Esophagus squamous epithelium (tissue), 5 donors: ENCODE data around the gene SECISBP2. TPM values are rescaled to one million over a fixed set of nuclear protein-coding genes. Genes with fewer than 3 reads are reported as not detected.

Source experiments
- DNase-seq: peaks from one replicate; lab custom pipeline; 2025; lab: John Stamatoyannopoulos, UW
- H3K27ac ChIP-seq, 4 donors: fragments of 200-600 bp; sonication (generic); one replicate each; pipeline ENCODE4 v1.5.1; 2016 to 2019; ENCODE audit warnings: mild to moderate bottlenecking in 1 of 4
- H3K27me3 ChIP-seq, 4 donors: fragments of 200-600 bp; sonication (generic); 1 replicate in 3 of 4; 2 replicates in 1 of 4; pipeline versions ENCODE4 v1.5.1 to v1.6.0; 2017 to 2021; ENCODE audit warnings: antibody characterized with exemption in 1 of 4
- H3K36me3 ChIP-seq, 3 donors: fragments of 200-600 bp; sonication (generic); one replicate each; pipeline ENCODE4 v1.5.1; 2016 to 2019
- H3K4me1 ChIP-seq, 3 donors: fragments of 200-600 bp; sonication (generic); one replicate each; pipeline ENCODE4 v1.5.1; 2017 to 2019
- H3K4me3 ChIP-seq, 4 donors: fragments of 200-600 bp; sonication (generic); 1 replicate in 3 of 4; 2 replicates in 1 of 4; pipeline ENCODE4 v1.5.1; 2016 to 2019; ENCODE audit warnings: mild to moderate bottlenecking in 2 of 4, moderate library complexity in 1 of 4
- H3K9me3 ChIP-seq, 3 donors: fragments of 200-600 bp; sonication (generic); one replicate each; pipeline ENCODE4 v1.5.1; 2016 to 2019
- CTCF ChIP-seq, 6 experiments: fragments of 450-650 bp in 4 of 6; fragments of 200-600 bp in 2 of 6; sonication (generic) in 2 of 6; IDR thresholded peaks; one replicate each; pipeline ENCODE4 v1.5.1; 2016 to 2019; ENCODE audit warnings: antibody characterized with exemption in 6 of 6, mild to moderate bottlenecking in 4 of 6, moderate library complexity in 4 of 6
- POLR2A ChIP-seq, 4 donors: fragments of 450-650 bp; IDR thresholded peaks; one replicate each; pipeline ENCODE4 v1.6.1; 2017; ENCODE audit warnings: antibody characterized with exemption in 4 of 4, mild to moderate bottlenecking in 4 of 4, moderate library complexity in 3 of 4
- WGBS, 2 donors: methylation state at CpG; one replicate each; pipeline ENCODE4 v1.1.5; 2018; 5-methylcytosine and 5-hydroxymethylcytosine counted together
- intact Hi-C: fragments of 100-400 bp; cut with DNase I; formaldehyde crosslinking; loops from one replicate; pipeline ENCODE4 v1.15.0; 2022
- total RNA-seq, 4 donors: library from RNA; depleted of rRNA; stranded (reverse); fragments of >200 nt; gene quantifications; one replicate each; pipeline ENCODE4 v1.1.0, GENCODE V29; 2016
- donor health status: DM: yes; HTN: yes; CAD: no.

The SECISBP2 gene
- total RNA-seq, 4 donors from 2014 or later, result 23.1 to 50.9 (median 27.7) TPM

GRCh38 chr9:89357331-89358197, 39.3 kb downstream of the SECISBP2 start:
- H3K36me3 ChIP-seq, result peaks cover 8 to 100% (median 57%) of the 10 kb centered on the region in 3 donors
- TF ChIP-seq CTCF (IDR thresholded peaks at IDR 0.05) (no peak), POLR2A (IDR thresholded peaks at IDR 0.05) (no peak)
- H3K4me3 ChIP-seq, result no peak overlapping the region
- peaks cover 0 to 12% (median 0%) of the 10 kb centered on the region in 3 donors for H3K4me1 ChIP-seq
- no peaks in the 10 kb centered on the region for H3K9me3 ChIP-seq
- DNase-seq, result no peak
- intact Hi-C loops, result no loop called here
- H3K27me3 ChIP-seq, result no peaks in the 10 kb centered on the region
- WGBS, 2 donors, result 93 to 100% methylated on average over 3 to 4 of the region's 8 CpGs
- no peak overlapping the region for H3K27ac ChIP-seq

DNA sequence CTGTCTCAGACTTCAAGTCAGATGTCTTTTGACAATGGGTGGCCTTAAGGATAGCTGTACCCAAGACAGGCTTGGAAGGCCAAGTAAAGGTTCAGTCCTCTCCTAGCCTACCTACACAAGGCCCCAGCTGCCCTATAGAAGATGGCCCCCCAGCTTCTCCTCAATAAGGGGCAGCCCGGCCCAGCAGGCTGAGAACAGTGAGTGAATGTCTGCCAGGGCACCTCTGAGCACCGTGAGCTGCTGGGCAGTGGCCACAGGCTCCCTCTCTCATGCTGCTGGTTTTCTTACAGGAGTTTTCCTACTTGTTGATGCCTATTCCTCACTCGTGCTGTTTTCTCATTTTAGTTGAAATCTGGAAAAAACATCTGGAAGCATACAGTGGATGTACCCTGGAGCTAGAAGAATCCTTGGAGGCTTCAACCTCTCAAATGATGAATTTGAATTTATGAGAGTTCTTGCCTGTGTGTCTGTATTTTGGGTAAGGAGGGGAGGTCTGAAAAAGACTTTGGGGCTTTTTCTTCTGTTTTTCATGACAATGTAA, 40.1 kb downstream of the SECISBP2 start:
- intact Hi-C loops, result no loop called here
- H3K27ac ChIP-seq, result peak overlapping the region in 2 of 4 donors; percentile 9 to 32
- H3K9me3 ChIP-seq, result no peaks in the 10 kb centered on the region
- DNase-seq, result no peak
- WGBS, 2 donors, result 75% methylated on average over 2 of the region's 3 CpGs; no CpG with 5 or more reads in 1 of the 2 donors
- no peaks in the 10 kb centered on the region for H3K27me3 ChIP-seq
- H3K4me3 ChIP-seq, result no peak overlapping the region
- peaks cover 8 to 99% (median 59%) of the 10 kb centered on the region in 3 donors for H3K36me3 ChIP-seq
- peaks cover 0 to 12% (median 0%) of the 10 kb centered on the region in 3 donors for H3K4me1 ChIP-seq
- TF ChIP-seq CTCF (IDR thresholded peaks at IDR 0.05), result no peak
- no peak for TF ChIP-seq POLR2A (IDR thresholded peaks at IDR 0.05)

DNA sequence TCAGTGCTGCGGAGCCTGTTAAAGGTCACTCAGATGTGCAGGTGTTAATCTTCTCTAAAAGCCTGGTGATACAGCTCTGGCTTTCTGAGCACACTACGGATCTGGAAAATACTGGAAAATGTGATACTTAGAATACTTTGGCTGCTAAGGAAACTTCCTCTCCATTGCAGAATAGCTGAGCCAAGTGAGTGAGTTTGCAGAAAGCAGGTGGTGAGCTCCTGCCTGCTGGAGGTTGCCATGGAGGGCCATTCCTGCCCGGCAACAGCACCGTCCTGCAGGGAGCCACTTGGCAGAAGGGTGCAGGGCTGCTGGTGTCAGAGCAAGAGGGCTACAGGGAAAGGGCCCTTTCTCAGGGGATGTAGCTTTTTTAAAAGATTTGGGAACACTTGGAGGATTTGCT, 40.7 kb downstream of the SECISBP2 start:
- H3K36me3 ChIP-seq, result peaks cover 8 to 99% (median 58%) of the 10 kb centered on the region in 3 donors
- no peak for DNase-seq

GRCh38 chr9:89359751-89360261, 41.5 kb downstream of the SECISBP2 start:
- no peak for DNase-seq
- no peak overlapping the region for H3K4me3 ChIP-seq
- peaks cover 0 to 19% (median 0%) of the 10 kb centered on the region in 3 donors for H3K4me1 ChIP-seq
- no peaks in the 10 kb centered on the region for H3K27me3 ChIP-seq
- 55% methylated on average over 8 of the region's 8 CpGs for WGBS, 2 donors
- H3K36me3 ChIP-seq, result peaks cover 8 to 93% (median 50%) of the 10 kb centered on the region in 3 donors
- H3K27ac ChIP-seq, result no peak overlapping the region
- intact Hi-C loops, result no loop called here
- no peak for TF ChIP-seq POLR2A (IDR thresholded peaks at IDR 0.05)
- TF ChIP-seq CTCF (IDR thresholded peaks at IDR 0.05), result no peak
- H3K9me3 ChIP-seq, result no peaks in the 10 kb centered on the region

More for the DNA sequence above, 40.7 kb downstream of the SECISBP2 start:
- TF ChIP-seq POLR2A (IDR thresholded peaks at IDR 0.05) (no peak), CTCF (IDR thresholded peaks at IDR 0.05) (no peak)
- no peaks in the 10 kb centered on the region for H3K27me3 ChIP-seq
- no peak overlapping the region for H3K4me3 ChIP-seq
- intact Hi-C loops, result no loop called here
- no peaks in the 10 kb centered on the region for H3K9me3 ChIP-seq
- H3K4me1 ChIP-seq, result peaks cover 0 to 12% (median 0%) of the 10 kb centered on the region in 3 donors
- H3K27ac ChIP-seq, result no peak overlapping the region
- WGBS, 2 donors, result 71 to 77% methylated on average over 3 to 4 of the region's 4 CpGs

GRCh38 chr9:89360465-89360864, 42.2 kb downstream of the SECISBP2 start:
- TF ChIP-seq POLR2A (IDR thresholded peaks at IDR 0.05) (no peak), CTCF (IDR thresholded peaks at IDR 0.05) (no peak)
- H3K27me3 ChIP-seq, result no peaks in the 10 kb centered on the region
- no peaks in the 10 kb centered on the region for H3K9me3 ChIP-seq
- no peak overlapping the region for H3K4me3 ChIP-seq
- DNase-seq, result no peak
- H3K4me1 ChIP-seq, result peaks cover 0 to 19% (median 0%) of the 10 kb centered on the region in 3 donors
- H3K36me3 ChIP-seq, result peaks cover 8 to 86% (median 44%) of the 10 kb centered on the region in 3 donors
- 58 to 69% methylated on average over 2 to 3 of the region's 3 CpGs for WGBS, 2 donors
- H3K27ac ChIP-seq, result no peak overlapping the region
- intact Hi-C loops, result no loop called here
